Measurements from ENCODE around the gene CDC25B. TPM values are rescaled to one million over a fixed set of nuclear protein-coding genes. Genes with fewer than 3 reads are reported as not detected.

CDC25B gene
- total RNA-seq, 1 experiment from 2014 or later = 66.7 TPM

GRCh38 chr20:3820901-3821727, 25.0 kb downstream of the CDC25B start:
- no peak for TF ChIP-seq CTCF (IDR thresholded peaks at IDR 0.05; ENCODE audit: insufficient read depth in 1 of 2, low read depth in 1 of 2, low read length in 1 of 2, severe bottlenecking in 1 of 2, unreplicated experiment in 1 of 2)
- ChIA-PET CTCF (interaction anchor here (1.0 to 2.2 kb wide), 8 partner anchors 25 to 71 kb away, joined by 3 to 15 read pairs (median 6); partner anchors contain the start of genes ADISSP, CDC25B, CENPB and SPEF1), POLR2A (interaction anchor here (0.6 to 1.2 kb wide), 7 partner anchors 26 to 85 kb away, joined by 3 to 16 read pairs (median 4); partner anchors contain the start of genes ADISSP, CENPB, MAVS and SPEF1)
- Mint-ChIP-seq H3K4me3 (ENCODE audit: unreplicated experiment) (peak overlapping the region; percentile 92), H3K27ac (ENCODE audit: unreplicated experiment) (peak overlapping the region; percentile 97), H3K9me3 (ENCODE audit: unreplicated experiment) (no peaks in the 10 kb centered on the region), H3K27me3 (ENCODE audit: insufficient read depth, unreplicated experiment) (no peaks in the 10 kb centered on the region), H3K36me3 (ENCODE audit: insufficient read depth, unreplicated experiment) (peaks cover 21% of the 10 kb centered on the region), H3K4me1 (ENCODE audit: low read depth, unreplicated experiment) (peaks cover 7% of the 10 kb centered on the region)
- H3K4me1 ChIP-seq = peaks cover 15% of the 10 kb centered on the region
- no peaks in the 10 kb centered on the region for H3K9me3 ChIP-seq
- H3K4me3 ChIP-seq (ENCODE audit: low read depth, low read length) = peak overlapping the region; percentile 100
- BruUV-seq (replicated peaks) = TSS peak; percentile 75
- H3K27me3 ChIP-seq (replicated peaks; ENCODE audit: control insufficient read depth, insufficient read depth, low read length) = no peaks in the 10 kb centered on the region
- peaks cover 4% of the 10 kb centered on the region for H3K36me3 ChIP-seq (ENCODE audit: control insufficient read depth, insufficient read depth, low read length)
- intact Hi-C loops (cut with micrococcal nuclease; ENCODE audit: unreplicated experiment) = loop anchor here (1.0 to 2.0 kb wide), 3 partner anchors 26 to 35 kb away; partner anchors contain the start of genes CENPB and MAVS
- no peak for DNase-seq

GRCh38 chr20:3821996-3822395, 25.9 kb downstream of the CDC25B start:
- H3K9me3 ChIP-seq = no peaks in the 10 kb centered on the region
- Mint-ChIP-seq H3K27ac (ENCODE audit: unreplicated experiment) (peak overlapping the region; percentile 97), H3K36me3 (ENCODE audit: insufficient read depth, unreplicated experiment) (peaks cover 21% of the 10 kb centered on the region), H3K4me1 (ENCODE audit: low read depth, unreplicated experiment) (peaks cover 7% of the 10 kb centered on the region), H3K27me3 (ENCODE audit: insufficient read depth, unreplicated experiment) (no peaks in the 10 kb centered on the region), H3K4me3 (ENCODE audit: unreplicated experiment) (peak overlapping the region; percentile 92), H3K9me3 (ENCODE audit: unreplicated experiment) (no peaks in the 10 kb centered on the region)
- ChIA-PET CTCF (no interaction called here), POLR2A (no interaction called here)
- no peak for DNase-seq
- intact Hi-C loops (cut with micrococcal nuclease; ENCODE audit: unreplicated experiment) = loop anchor here (2.0 kb wide), 1 partner anchor 25 kb away; the partner anchor contains the start of gene MAVS
- H3K4me1 ChIP-seq = peaks cover 15% of the 10 kb centered on the region
- H3K4me3 ChIP-seq (ENCODE audit: low read depth, low read length) = no peak overlapping the region
- no peak for TF ChIP-seq CTCF (IDR thresholded peaks at IDR 0.05; ENCODE audit: insufficient read depth in 1 of 2, low read depth in 1 of 2, low read length in 1 of 2, severe bottlenecking in 1 of 2, unreplicated experiment in 1 of 2)
- H3K36me3 ChIP-seq (ENCODE audit: control insufficient read depth, insufficient read depth, low read length) = peaks cover 4% of the 10 kb centered on the region
- no peaks in the 10 kb centered on the region for H3K27me3 ChIP-seq (replicated peaks; ENCODE audit: control insufficient read depth, insufficient read depth, low read length)
- BruUV-seq (replicated peaks) = no TSS peak

GRCh38 chr20:3823881-3824280, 27.8 kb downstream of the CDC25B start:
- intact Hi-C loops (cut with micrococcal nuclease; ENCODE audit: unreplicated experiment) = no loop called here
- H3K36me3 Mint-ChIP-seq (ENCODE audit: insufficient read depth, unreplicated experiment) = peaks cover 16% of the 10 kb centered on the region
- ChIA-PET CTCF (no interaction called here), POLR2A (no interaction called here)
- Histone ChIP-seq H3K36me3 (ENCODE audit: control insufficient read depth, insufficient read depth, low read length) (peaks cover 4% of the 10 kb centered on the region), H3K9me3 (no peaks in the 10 kb centered on the region), H3K27me3 (replicated peaks; ENCODE audit: control insufficient read depth, insufficient read depth, low read length) (no peaks in the 10 kb centered on the region), H3K4me1 (peaks cover 7% of the 10 kb centered on the region), H3K4me3 (ENCODE audit: low read depth, low read length) (no peak overlapping the region)
- peaks cover 7% of the 10 kb centered on the region for H3K4me1 Mint-ChIP-seq (ENCODE audit: low read depth, unreplicated experiment)
- no peak overlapping the region for H3K4me3 Mint-ChIP-seq (ENCODE audit: unreplicated experiment)
- no TSS peak for BruUV-seq (replicated peaks)
- no peak for TF ChIP-seq CTCF (IDR thresholded peaks at IDR 0.05; ENCODE audit: insufficient read depth in 1 of 2, low read depth in 1 of 2, low read length in 1 of 2, severe bottlenecking in 1 of 2, unreplicated experiment in 1 of 2)
- no peaks in the 10 kb centered on the region for H3K9me3 Mint-ChIP-seq (ENCODE audit: unreplicated experiment)
- H3K27me3 Mint-ChIP-seq (ENCODE audit: insufficient read depth, unreplicated experiment) = no peaks in the 10 kb centered on the region
- H3K27ac Mint-ChIP-seq (ENCODE audit: unreplicated experiment) = no peak overlapping the region
- no peak for DNase-seq

Data from Caco-2 (cell line).